Stimulated activated CD4-positive, alpha-beta T cell treated with anti-CD3 and anti-CD28 coated beads, Interleukin-4, amount 100 ng/mL, for 48 hours (primary cell): ENCODE results near the gene RPTOR.

Experiments
- DNase-seq, 2 donors: peaks; one replicate each; pipeline ENCODE4 v3.0.0-alpha.2; 2020; ENCODE audit warnings: low read depth in 2 of 2

Gene RPTOR

GRCh38 chr17:80847496-80848230, 303.0 kb downstream of the RPTOR start:
- peak; percentile 30 to 46 for DNase-seq

GRCh38 chr17:80848449-80849102, 303.9 kb downstream of the RPTOR start:
- no peak for DNase-seq

- no peak for DNase-seq
Observed at GRCh38 chr17:80849119-80849518, 304.5 kb downstream of the RPTOR start.

GRCh38 chr17:80850109-80850508, 305.5 kb downstream of the RPTOR start:
- DNase-seq: no peak

GRCh38 chr17:80850817-80851216, 306.2 kb downstream of the RPTOR start:
- DNase-seq: no peak

GRCh38 chr17:80851277-80851925, 306.8 kb downstream of the RPTOR start:
- DNase-seq: no peak

- DNase-seq: no peak
Observed at GRCh38 chr17:80852476-80853015, 307.9 kb downstream of the RPTOR start.

- DNase-seq: no peak
Observed at GRCh38 chr17:80853076-80853475, 308.4 kb downstream of the RPTOR start.

- no peak for DNase-seq
Observed at GRCh38 chr17:80854220-80854619, 309.6 kb downstream of the RPTOR start.

- no peak for DNase-seq
Observed at GRCh38 chr17:80855196-80855947, 310.7 kb downstream of the RPTOR start.

GRCh38 chr17:80855948-80856862, 311.6 kb downstream of the RPTOR start:
- peak; percentile 75 to 90 for DNase-seq

GRCh38 chr17:80856863-80857755, 312.5 kb downstream of the RPTOR start:
- DNase-seq: no peak

- no peak for DNase-seq
Observed at GRCh38 chr17:80857756-80858171, 313.1 kb downstream of the RPTOR start.

- no peak for DNase-seq
Observed at GRCh38 chr17:80858301-80859001, 313.8 kb downstream of the RPTOR start.

- no peak for DNase-seq
Observed at GRCh38 chr17:80859002-80859941, 314.6 kb downstream of the RPTOR start.

- DNase-seq: no peak
Observed at GRCh38 chr17:80860101-80860671, 315.5 kb downstream of the RPTOR start.

- DNase-seq: no peak
Observed at GRCh38 chr17:80860703-80861417, 316.2 kb downstream of the RPTOR start.
